ENCODE results near the gene ADGRB3. TPM values are rescaled to one million over a fixed set of nuclear protein-coding genes. Genes with fewer than 3 reads are reported as not detected.

ADGRB3 gene
- polyA plus RNA-seq, 1 of the 3 experiments (the other 2 are of a cell fraction), result 0.12 TPM

DNA sequence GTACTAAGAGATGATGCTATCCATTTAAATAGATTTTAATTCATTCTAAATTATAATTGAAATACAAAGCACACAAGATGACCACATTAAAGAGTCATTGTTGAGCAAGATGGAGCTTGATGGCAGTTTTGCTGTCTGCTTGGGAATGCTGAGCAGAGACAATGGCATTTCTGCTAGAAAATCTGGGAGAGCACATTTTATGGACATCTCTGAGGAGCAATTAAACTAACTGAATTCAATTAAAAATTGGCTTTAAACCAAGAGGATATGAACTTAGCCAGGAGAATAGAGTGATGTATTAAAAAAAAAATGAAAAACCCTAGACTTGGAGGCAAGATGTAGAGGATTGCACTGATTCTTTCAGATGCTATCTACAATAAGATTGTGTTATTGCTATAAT, 19.1 kb upstream of the ADGRB3 start (continued):
- TF ChIP-seq, protein P1, sequence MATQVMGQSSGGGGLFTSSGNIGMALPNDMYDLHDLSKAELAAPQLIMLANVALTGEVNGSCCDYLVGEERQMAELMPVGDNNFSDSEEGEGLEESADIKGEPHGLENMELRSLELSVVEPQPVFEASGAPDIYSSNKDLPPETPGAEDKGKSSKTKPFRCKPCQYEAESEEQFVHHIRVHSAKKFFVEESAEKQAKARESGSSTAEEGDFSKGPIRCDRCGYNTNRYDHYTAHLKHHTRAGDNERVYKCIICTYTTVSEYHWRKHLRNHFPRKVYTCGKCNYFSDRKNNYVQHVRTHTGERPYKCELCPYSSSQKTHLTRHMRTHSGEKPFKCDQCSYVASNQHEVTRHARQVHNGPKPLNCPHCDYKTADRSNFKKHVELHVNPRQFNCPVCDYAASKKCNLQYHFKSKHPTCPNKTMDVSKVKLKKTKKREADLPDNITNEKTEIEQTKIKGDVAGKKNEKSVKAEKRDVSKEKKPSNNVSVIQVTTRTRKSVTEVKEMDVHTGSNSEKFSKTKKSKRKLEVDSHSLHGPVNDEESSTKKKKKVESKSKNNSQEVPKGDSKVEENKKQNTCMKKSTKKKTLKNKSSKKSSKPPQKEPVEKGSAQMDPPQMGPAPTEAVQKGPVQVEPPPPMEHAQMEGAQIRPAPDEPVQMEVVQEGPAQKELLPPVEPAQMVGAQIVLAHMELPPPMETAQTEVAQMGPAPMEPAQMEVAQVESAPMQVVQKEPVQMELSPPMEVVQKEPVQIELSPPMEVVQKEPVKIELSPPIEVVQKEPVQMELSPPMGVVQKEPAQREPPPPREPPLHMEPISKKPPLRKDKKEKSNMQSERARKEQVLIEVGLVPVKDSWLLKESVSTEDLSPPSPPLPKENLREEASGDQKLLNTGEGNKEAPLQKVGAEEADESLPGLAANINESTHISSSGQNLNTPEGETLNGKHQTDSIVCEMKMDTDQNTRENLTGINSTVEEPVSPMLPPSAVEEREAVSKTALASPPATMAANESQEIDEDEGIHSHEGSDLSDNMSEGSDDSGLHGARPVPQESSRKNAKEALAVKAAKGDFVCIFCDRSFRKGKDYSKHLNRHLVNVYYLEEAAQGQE (IDR thresholded peaks at IDR 0.05; ENCODE audit: low read depth, low read length), result no peak
- TF ChIP-seq RXRA (IDR thresholded peaks at IDR 0.05; ENCODE audit: borderline replicate concordance, low read depth), result no peak
- TF ChIP-seq, protein P2, sequence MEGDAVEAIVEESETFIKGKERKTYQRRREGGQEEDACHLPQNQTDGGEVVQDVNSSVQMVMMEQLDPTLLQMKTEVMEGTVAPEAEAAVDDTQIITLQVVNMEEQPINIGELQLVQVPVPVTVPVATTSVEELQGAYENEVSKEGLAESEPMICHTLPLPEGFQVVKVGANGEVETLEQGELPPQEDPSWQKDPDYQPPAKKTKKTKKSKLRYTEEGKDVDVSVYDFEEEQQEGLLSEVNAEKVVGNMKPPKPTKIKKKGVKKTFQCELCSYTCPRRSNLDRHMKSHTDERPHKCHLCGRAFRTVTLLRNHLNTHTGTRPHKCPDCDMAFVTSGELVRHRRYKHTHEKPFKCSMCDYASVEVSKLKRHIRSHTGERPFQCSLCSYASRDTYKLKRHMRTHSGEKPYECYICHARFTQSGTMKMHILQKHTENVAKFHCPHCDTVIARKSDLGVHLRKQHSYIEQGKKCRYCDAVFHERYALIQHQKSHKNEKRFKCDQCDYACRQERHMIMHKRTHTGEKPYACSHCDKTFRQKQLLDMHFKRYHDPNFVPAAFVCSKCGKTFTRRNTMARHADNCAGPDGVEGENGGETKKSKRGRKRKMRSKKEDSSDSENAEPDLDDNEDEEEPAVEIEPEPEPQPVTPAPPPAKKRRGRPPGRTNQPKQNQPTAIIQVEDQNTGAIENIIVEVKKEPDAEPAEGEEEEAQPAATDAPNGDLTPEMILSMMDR (IDR thresholded peaks at IDR 0.05), result no peak

DNA sequence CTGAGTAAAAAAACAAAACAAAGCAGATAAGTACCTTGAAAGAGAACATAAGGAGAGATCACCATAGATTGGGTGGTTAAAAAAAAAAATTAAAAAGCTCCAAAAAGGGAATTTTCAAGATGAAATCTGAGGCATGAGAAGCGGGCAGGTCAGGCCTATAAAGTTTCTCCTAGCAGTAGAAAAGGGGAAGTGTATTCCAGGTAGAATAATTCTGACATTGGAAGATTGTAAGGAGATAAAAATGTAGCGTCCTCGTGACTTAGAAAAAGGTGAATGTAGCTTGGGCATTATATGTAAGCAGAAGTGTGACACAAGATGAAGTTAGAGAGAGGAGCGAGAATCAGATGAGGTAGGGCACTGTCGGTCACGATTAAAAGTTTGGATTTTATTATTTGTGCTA, 9.1 kb upstream of the ADGRB3 start:
- H3K4me3 ChIP-seq (ENCODE audit: low read depth in 2 of 2, low read length in 1 of 2), result no peak overlapping the region
- H3K9me3 ChIP-seq, result no peaks in the 10 kb centered on the region
- no peak overlapping the region for H3K4me2 ChIP-seq
- no peak overlapping the region for H3K9ac ChIP-seq
- H3K4me1 ChIP-seq (ENCODE audit: control insufficient read depth in 1 of 2, insufficient read depth in 2 of 2, low read depth in 1 of 2, low read length in 1 of 2), result no peaks in the 10 kb centered on the region
- DNase-seq, result no peak
- H3K9me2 ChIP-seq, result no peaks in the 10 kb centered on the region
- H4K20me1 ChIP-seq (ENCODE audit: insufficient read depth), result no peaks in the 10 kb centered on the region
- H3K27me3 ChIP-seq (ENCODE audit: insufficient read depth), result no peaks in the 10 kb centered on the region
- no peak for TF ChIP-seq JUND (IDR thresholded peaks at IDR 0.05)
- TF ChIP-seq ELF1 (IDR thresholded peaks at IDR 0.05), result no peak
- no peak for TF ChIP-seq GATA2 (CRISPR knock-in tag; IDR thresholded peaks at IDR 0.05)
- no peak for TF ChIP-seq FOXJ3 (CRISPR knock-in tag; IDR thresholded peaks at IDR 0.05)
- TF ChIP-seq, protein P3, sequence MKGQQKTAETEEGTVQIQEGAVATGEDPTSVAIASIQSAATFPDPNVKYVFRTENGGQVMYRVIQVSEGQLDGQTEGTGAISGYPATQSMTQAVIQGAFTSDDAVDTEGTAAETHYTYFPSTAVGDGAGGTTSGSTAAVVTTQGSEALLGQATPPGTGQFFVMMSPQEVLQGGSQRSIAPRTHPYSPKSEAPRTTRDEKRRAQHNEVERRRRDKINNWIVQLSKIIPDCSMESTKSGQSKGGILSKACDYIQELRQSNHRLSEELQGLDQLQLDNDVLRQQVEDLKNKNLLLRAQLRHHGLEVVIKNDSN (IDR thresholded peaks at IDR 0.05; ENCODE audit: borderline replicate concordance, low read depth), result no peak
- no peak for TF ChIP-seq TCF12 (IDR thresholded peaks at IDR 0.05)
- no peak for TF ChIP-seq RAD21 (IDR thresholded peaks at IDR 0.05; ENCODE audit: low read length)
- TF ChIP-seq NFIC (IDR thresholded peaks at IDR 0.05; ENCODE audit: borderline replicate concordance), result no peak
- no peak overlapping the region for H3K27ac ChIP-seq (ENCODE audit: low read depth in 2 of 2, low read length in 1 of 2)
- H3K79me2 ChIP-seq (ENCODE audit: insufficient read depth), result no peaks in the 10 kb centered on the region
- WGBS (ENCODE audit: low lambda C conversion rate), result 63% methylated on average over 6 of the region's 6 CpGs
- ChIA-PET CTCF (interaction anchor here (0.9 to 1.0 kb wide), 2 partner anchors 9 to 560 kb away, joined by 3 read pairs; partner anchors contain the start of gene ADGRB3), POLR2A (no interaction called here)
- H3F3A ChIP-seq (replicated peaks; ENCODE audit: insufficient read depth), result no peaks in the 10 kb centered on the region
- H2AFZ ChIP-seq (ENCODE audit: low read depth), result no peak overlapping the region
- H3K36me3 ChIP-seq (replicated peaks in 1 of 2; ENCODE audit: control insufficient read depth in 1 of 2, insufficient read depth in 2 of 2, low read length in 1 of 2), result no peaks in the 10 kb centered on the region
